HUES48 (cell line): ENCODE results near the gene PDCD6IP.

Source experiments
- H3K27ac ChIP-seq: one replicate; pipeline ENCODE4 v1.7.0; 2013; ENCODE audit warnings: low read depth, low read length, inconsistent platforms
- H3K27me3 ChIP-seq: 2 replicates; pipeline ENCODE4 v1.6.1; 2013; ENCODE audit warnings: mild to moderate bottlenecking, low read length; ENCODE audit not compliant: control insufficient read depth, insufficient read depth
- H3K36me3 ChIP-seq: 2 replicates; pipeline ENCODE4 v1.6.1; 2013; ENCODE audit warnings: low read length; ENCODE audit not compliant: control insufficient read depth, insufficient read depth
- H3K4me1 ChIP-seq: 2 replicates; pipeline ENCODE4 v1.6.1; 2013; ENCODE audit warnings: mild to moderate bottlenecking, low read length; ENCODE audit not compliant: control insufficient read depth, insufficient read depth
- H3K4me3 ChIP-seq: 2 replicates; pipeline ENCODE4 v1.5.1; 2013; ENCODE audit warnings: mild to moderate bottlenecking, low read depth, low read length
- H3K9ac ChIP-seq: 2 replicates; pipeline ENCODE4 v1.6.1; 2013; ENCODE audit warnings: mild to moderate bottlenecking, low read depth, low read length, moderate library complexity
- H3K9me3 ChIP-seq: 2 replicates; pipeline ENCODE4 v1.6.1; 2013; ENCODE audit warnings: low read length; ENCODE audit not compliant: control insufficient read depth, insufficient read depth

Gene PDCD6IP

DNA sequence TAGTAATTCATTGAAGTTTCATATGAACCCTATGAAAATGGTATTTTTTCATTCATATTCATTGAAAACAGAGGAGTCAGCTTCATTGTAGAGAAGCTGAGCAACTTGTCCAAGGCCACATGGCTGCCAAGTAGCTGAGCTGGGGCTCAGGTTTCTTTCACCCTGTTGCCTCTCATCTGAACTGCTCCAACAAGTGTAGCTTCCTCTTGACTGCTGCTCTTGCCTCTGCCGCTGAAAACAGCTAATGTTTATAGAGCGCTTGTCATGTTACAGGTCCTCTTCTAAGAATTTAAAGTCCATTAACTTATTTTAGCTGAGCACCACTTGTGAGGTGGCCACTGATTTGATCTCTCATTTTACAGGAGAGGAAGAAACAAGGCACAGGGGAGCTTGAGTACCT lies 81.1 kb downstream of the PDCD6IP start:
- no peaks in the 10 kb centered on the region for H3K27me3 ChIP-seq
- H3K4me3 ChIP-seq, result no peak overlapping the region; the same call in 1 of the 2 replicates
- H3K4me1 ChIP-seq, result peaks cover 33% of the 10 kb centered on the region
- H3K27ac ChIP-seq, result peak overlapping the region; percentile 54
- H3K9ac ChIP-seq, result peak overlapping the region; percentile 45
- H3K9me3 ChIP-seq, result no peaks in the 10 kb centered on the region
- H3K36me3 ChIP-seq, result no peaks in the 10 kb centered on the region

DNA sequence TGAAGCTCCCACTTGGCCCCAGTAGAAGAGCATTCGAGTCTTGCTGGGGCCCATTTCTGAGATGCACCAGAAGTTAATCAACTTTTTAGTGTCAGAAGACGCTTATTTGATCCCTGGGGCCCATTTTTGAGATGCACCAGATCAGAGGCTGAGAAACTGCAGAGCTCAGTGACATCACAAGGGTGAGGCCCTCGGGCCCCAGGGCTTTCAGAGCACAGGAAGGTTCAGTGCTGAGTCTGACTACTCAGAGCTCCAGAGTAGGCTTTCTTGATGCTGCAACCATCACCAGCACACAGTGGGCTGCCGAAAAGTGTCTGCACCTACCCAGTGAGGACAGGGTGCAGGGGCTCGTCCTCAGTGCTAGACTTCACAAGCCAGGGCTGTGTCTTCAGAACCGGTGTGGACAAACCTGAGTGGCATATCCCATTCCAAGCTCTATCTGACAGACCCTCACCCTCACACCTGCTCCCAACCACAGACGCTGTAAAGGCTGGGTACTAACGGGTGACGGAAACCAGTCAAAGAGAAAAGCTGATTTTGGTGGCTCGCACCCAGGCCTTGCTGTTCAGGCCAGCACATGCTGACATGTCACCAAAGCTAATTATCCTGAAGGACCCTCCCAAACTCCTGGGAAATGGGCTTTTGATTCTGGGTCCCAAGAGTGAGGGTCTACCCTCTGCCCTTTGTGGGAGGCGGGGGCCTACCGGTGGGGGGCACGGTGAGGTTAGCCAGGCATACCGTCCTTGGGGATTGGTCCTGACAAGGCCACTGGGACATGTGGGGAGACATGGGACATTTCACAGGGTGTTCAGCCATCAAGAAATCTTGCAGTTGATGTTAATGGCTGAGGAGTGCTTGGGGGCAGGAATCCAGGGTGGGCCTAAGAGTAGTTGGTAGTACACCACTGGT lies 83.0 kb downstream of the PDCD6IP start:
- H3K27ac ChIP-seq, result no peak overlapping the region
- H3K4me1 ChIP-seq, result peaks cover 28% of the 10 kb centered on the region
- H3K36me3 ChIP-seq, result no peaks in the 10 kb centered on the region
- no peak overlapping the region for H3K9ac ChIP-seq
- no peaks in the 10 kb centered on the region for H3K27me3 ChIP-seq
- H3K4me3 ChIP-seq, result no peak overlapping the region
- no peaks in the 10 kb centered on the region for H3K9me3 ChIP-seq

DNA sequence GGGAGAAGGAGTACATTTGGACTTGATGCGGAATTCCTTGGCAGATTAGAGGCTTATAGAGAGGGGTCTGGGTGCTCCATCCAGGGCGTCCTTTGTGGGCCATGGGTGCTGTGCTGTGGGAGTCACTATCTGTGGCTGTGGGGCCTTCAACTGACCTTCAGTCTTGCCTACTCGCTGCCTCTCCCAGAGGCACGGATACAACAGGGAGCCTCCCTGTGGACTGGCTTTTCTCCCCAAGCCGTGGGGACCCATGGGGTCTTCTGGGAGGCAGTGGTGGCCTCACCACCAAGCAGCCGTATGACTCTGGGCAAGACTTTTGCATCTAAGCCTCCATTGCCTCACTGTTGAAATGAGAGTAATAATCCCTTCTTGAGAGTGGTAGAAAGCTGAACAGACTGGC lies 83.9 kb downstream of the PDCD6IP start:
- H3K4me1 ChIP-seq, result peaks cover 26% of the 10 kb centered on the region
- no peak overlapping the region for H3K27ac ChIP-seq
- H3K4me3 ChIP-seq, result no peak overlapping the region
- H3K27me3 ChIP-seq, result no peaks in the 10 kb centered on the region
- no peaks in the 10 kb centered on the region for H3K9me3 ChIP-seq
- no peak overlapping the region for H3K9ac ChIP-seq
- H3K36me3 ChIP-seq, result no peaks in the 10 kb centered on the region

DNA sequence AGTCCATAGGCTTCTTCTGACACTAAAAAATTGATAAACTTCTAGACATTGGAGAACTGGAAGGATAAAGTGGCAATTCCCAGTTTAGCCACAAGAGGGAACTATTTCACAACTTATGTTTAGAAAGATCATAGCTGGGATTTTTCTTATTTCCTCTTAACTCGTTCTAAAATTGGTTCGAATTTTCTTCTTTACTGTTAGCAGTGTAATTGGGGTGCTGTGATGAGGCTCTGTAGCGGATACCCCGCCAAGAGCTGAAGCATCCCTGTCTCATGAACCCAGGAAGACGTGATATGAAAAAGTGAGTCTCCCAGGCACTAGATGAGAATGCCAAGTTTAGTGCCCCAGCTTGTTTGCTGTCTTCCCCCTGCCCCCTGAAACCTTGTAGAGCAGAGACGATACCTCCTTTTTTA lies 85.1 kb downstream of the PDCD6IP start:
- H3K27me3 ChIP-seq, result no peaks in the 10 kb centered on the region
- H3K9ac ChIP-seq, result no peak overlapping the region
- H3K4me1 ChIP-seq, result peaks cover 26% of the 10 kb centered on the region
- 0 out of 2 replicates have a peak overlapping the region, but pooled peaks have one; percentile 15 for H3K4me3 ChIP-seq
- no peak overlapping the region for H3K27ac ChIP-seq
- H3K36me3 ChIP-seq, result no peaks in the 10 kb centered on the region
- H3K9me3 ChIP-seq, result no peaks in the 10 kb centered on the region

DNA sequence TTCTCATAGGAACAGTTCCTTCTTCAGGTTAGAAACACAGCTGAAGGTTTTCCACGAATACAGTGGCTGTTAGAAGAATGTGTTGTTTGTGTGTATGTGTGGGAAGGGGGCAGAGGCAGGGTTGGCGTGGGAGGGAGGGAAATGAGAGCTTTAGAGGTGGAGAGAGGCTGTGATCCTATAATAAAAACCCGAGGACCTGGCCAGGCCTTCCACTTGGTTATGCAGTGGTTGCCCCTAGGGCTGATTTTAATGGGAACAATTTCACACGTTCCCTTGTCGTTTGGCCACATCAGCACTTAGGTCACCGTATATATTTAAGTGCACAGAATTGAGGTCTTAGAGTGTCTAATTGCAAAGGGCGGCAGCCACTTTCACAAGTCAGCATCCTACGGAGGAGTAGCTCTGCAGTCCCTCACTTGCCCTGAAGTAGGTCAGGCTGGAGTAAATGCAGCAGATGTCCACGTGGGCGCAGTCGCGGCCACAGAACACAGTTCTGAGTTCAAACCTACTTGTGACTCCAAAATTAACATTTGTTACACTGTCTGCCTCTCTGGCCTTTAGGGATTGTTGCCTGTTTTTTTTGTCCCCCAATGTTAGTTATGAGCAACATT lies 85.6 kb downstream of the PDCD6IP start:
- Histone ChIP-seq H3K4me3 (no peak overlapping the region), H3K4me1 (peaks cover 26% of the 10 kb centered on the region), H3K9me3 (no peaks in the 10 kb centered on the region), H3K36me3 (no peaks in the 10 kb centered on the region), H3K9ac (no peak overlapping the region), H3K27me3 (no peaks in the 10 kb centered on the region), H3K27ac (no peak overlapping the region)

DNA sequence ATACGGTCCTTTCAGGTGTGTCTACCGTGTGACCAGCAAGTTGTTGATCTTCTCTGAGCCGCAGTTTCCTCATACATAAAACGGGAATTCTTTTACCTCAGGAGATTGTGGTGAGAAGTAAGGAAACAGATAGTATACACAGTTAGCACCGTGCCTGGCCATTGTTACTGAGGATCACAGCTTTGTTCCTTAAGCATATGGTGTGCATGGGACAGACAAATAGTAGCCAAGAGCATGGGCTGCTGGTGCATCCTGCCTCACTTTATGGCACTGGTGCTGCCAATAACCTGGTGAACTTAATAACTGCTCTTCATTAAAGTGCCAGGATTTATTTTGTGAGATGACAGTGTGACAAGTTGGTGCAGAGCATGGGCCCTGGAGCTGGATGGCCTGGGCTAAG lies 86.3 kb downstream of the PDCD6IP start:
- peaks cover 22% of the 10 kb centered on the region for H3K4me1 ChIP-seq
- H3K36me3 ChIP-seq, result no peaks in the 10 kb centered on the region
- no peak overlapping the region for H3K27ac ChIP-seq
- H3K4me3 ChIP-seq, result no peak overlapping the region
- no peaks in the 10 kb centered on the region for H3K9me3 ChIP-seq
- no peak overlapping the region for H3K9ac ChIP-seq
- no peaks in the 10 kb centered on the region for H3K27me3 ChIP-seq

DNA sequence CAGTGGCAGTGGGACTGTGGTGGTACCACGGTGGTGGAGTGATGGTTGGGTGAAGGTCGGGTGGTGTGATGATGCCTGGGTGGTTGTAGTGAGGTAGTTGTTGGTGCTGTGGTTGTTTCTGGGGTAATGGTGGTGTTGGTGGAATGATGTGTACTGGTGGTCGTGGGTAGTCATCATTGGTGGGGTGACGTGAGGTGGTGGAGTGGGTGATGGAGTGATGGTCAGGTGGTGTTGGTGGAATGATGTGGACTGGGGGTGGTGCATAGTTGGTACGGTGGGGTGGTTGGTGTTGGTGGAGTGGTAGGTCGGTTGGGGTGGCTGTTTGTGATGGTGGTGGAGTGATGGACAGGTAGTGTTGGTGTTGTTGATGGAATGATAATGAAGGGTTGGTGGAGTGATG lies 87.1 kb downstream of the PDCD6IP start:
- peaks cover 14% of the 10 kb centered on the region for H3K4me1 ChIP-seq
- no peaks in the 10 kb centered on the region for H3K36me3 ChIP-seq
- H3K27me3 ChIP-seq, result no peaks in the 10 kb centered on the region
- no peaks in the 10 kb centered on the region for H3K9me3 ChIP-seq
- H3K9ac ChIP-seq, result no peak overlapping the region
- no peak overlapping the region for H3K27ac ChIP-seq
- no peak overlapping the region for H3K4me3 ChIP-seq

DNA sequence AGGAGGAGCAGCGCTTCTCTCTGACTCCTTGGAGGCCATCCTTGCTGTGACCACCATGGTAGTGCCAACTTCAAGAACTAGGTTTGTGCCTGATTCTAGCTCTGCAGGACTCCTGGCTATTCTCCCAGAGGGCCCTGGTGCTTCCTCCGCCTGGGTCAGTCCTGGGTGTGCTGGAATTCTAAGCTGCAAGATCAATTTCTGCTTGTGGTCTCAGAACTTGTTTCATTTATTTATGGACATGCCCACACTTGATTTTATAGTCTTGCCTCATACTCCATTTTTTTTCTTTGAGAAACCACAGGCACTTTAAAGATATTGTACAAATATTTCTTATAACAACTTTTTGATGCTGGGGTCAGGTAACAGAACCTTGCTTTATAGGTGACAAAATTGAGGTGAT lies 87.6 kb downstream of the PDCD6IP start:
- Histone ChIP-seq H3K9me3 (no peaks in the 10 kb centered on the region), H3K4me1 (peaks cover 11% of the 10 kb centered on the region), H3K36me3 (no peaks in the 10 kb centered on the region), H3K27me3 (no peaks in the 10 kb centered on the region), H3K27ac (no peak overlapping the region), H3K9ac (no peak overlapping the region), H3K4me3 (no peak overlapping the region)

DNA sequence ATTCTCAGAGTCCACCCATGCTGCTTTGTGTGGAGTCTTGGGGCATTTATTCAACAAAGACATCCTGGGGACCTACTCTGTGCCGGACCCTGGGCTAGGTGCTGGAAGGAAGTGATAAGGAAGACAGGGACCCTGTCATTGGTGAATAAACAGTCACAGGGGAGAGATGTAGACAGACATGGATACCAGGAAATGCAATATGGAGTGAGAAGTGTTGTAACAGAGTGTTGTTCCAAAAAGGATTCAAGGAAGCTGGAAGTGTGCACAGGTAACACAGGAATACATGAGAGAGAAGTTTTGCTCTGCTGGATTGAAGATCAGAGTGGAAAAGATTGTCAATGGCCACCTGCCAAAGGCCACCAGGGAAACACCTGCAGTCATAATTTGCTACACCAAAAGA lies 89.0 kb downstream of the PDCD6IP start:
- Histone ChIP-seq H3K4me3 (no peak overlapping the region), H3K9ac (no peak overlapping the region), H3K27ac (no peak overlapping the region), H3K36me3 (no peaks in the 10 kb centered on the region), H3K9me3 (no peaks in the 10 kb centered on the region), H3K27me3 (no peaks in the 10 kb centered on the region), H3K4me1 (peaks cover 11% of the 10 kb centered on the region)

DNA sequence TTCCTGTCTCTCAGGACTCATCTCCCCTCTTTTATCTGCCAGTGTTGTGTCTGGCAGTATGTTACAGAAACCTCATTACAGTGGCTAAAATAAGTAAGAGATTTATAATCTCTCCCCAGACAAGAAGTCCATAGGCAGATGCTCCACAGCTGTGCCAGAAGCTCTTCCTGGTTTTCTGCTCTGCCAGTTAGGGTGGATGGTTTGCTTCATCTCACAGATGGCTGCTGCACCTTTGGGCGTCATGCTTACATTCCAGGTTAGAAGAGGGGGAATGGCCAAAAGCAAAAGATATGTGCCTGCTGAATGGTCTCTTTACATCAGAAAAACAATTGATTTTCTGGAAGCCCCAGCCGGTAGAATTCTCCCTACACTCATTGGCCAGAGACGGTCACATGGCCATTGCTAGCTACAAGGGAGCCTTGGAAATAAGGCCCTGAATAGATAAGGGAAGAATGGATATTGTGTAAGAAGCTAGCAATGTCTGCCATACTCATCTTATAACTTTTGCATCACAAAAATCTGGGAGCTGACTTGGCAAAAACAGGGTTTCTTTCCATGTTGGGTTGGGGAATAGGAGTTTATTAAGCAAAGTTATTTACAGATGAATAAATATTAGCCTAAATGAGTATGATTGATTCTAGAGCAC lies 91.1 kb downstream of the PDCD6IP start:
- no peaks in the 10 kb centered on the region for H3K36me3 ChIP-seq
- H3K27ac ChIP-seq, result no peak overlapping the region
- no peaks in the 10 kb centered on the region for H3K9me3 ChIP-seq
- H3K4me3 ChIP-seq, result no peak overlapping the region
- H3K9ac ChIP-seq, result no peak overlapping the region
- peaks cover 3% of the 10 kb centered on the region; the same call in 1 of the 2 replicates for H3K4me1 ChIP-seq
- H3K27me3 ChIP-seq, result no peaks in the 10 kb centered on the region

DNA sequence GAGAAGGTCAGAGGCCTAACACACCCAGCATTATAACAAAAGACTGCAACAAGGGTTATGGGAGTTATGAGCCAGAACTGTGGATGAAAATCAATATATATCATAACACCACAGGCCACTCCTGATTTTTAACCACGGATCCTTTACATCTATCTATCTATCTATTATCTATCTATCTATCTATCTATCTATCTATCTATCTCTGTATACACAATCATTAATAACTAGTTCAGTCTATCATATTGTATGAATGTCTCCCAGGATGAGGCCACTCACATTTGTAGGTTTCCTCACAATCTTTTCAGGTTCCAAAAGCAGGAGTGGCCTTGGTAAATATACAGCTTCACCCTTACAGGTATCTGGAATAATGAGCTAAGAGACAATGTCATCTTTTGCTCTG lies 94.2 kb downstream of the PDCD6IP start:
- H3K27ac ChIP-seq, result no peak overlapping the region
- no peaks in the 10 kb centered on the region for H3K27me3 ChIP-seq
- no peaks in the 10 kb centered on the region for H3K36me3 ChIP-seq
- H3K9ac ChIP-seq, result no peak overlapping the region
- no peaks in the 10 kb centered on the region for H3K9me3 ChIP-seq
- peaks cover 3% of the 10 kb centered on the region; the same call in 1 of the 2 replicates for H3K4me1 ChIP-seq
- H3K4me3 ChIP-seq, result no peak overlapping the region
